Measurements from ENCODE around the gene IFT122. TPM values are rescaled to one million over a fixed set of nuclear protein-coding genes. Genes with fewer than 3 reads are reported as not detected.
"Not testable (repeated sequence)": the region's sequence is repeated elsewhere in the genome, so short reads cannot be mapped to it uniquely, and the experiment has no call there.

The IFT122 gene
- total and polyA plus RNA-seq, 12 donors, result 15.7 to 38.4 (median 23.6) TPM

GRCh38 chr3:129473769-129474152 is 33.7 kb downstream of the IFT122 start:
- Histone ChIP-seq H3K27ac (no peak overlapping the region), H3K4me1 (replicated peaks in 1 of 2) (peaks cover 0 to 11% of the 10 kb centered on the region in 2 donors), H3K4me3 (no peak overlapping the region), H3K9me3 (replicated peaks in 1 of 3) (no peaks in the 10 kb centered on the region), H3K36me3 (replicated peaks in 1 of 2) (peaks cover 0 to 20% of the 10 kb centered on the region in 2 donors), H3K27me3 (no peaks in the 10 kb centered on the region)
- WGBS, 4 donors, result 82 to 90% (median 86%) methylated on average over 4 of the region's 4 CpGs
- DNase-seq, result no peak
- TF ChIP-seq, protein P1, sequence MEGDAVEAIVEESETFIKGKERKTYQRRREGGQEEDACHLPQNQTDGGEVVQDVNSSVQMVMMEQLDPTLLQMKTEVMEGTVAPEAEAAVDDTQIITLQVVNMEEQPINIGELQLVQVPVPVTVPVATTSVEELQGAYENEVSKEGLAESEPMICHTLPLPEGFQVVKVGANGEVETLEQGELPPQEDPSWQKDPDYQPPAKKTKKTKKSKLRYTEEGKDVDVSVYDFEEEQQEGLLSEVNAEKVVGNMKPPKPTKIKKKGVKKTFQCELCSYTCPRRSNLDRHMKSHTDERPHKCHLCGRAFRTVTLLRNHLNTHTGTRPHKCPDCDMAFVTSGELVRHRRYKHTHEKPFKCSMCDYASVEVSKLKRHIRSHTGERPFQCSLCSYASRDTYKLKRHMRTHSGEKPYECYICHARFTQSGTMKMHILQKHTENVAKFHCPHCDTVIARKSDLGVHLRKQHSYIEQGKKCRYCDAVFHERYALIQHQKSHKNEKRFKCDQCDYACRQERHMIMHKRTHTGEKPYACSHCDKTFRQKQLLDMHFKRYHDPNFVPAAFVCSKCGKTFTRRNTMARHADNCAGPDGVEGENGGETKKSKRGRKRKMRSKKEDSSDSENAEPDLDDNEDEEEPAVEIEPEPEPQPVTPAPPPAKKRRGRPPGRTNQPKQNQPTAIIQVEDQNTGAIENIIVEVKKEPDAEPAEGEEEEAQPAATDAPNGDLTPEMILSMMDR (IDR thresholded peaks at IDR 0.05), result no peak
- no peak for TF ChIP-seq POLR2A (IDR thresholded peaks at IDR 0.05)
- intact Hi-C loops (cut with DNase I), result no loop called here

- H3K9me3 ChIP-seq (replicated peaks in 1 of 3), result no peaks in the 10 kb centered on the region
- H3K4me3 ChIP-seq, result no peak overlapping the region
- TF ChIP-seq POLR2A (IDR thresholded peaks at IDR 0.05), result no peak
- TF ChIP-seq, protein P1 (IDR thresholded peaks at IDR 0.05), result no peak
- peaks cover 0 to 11% of the 10 kb centered on the region in 2 donors for H3K4me1 ChIP-seq (replicated peaks in 1 of 2)
- WGBS, 4 donors, result 78 to 82% (median 81%) methylated on average over 10 of the region's 10 CpGs
- intact Hi-C loops (cut with DNase I), result no loop called here
- DNase-seq, result no peak
- peaks cover 0 to 34% of the 10 kb centered on the region in 2 donors for H3K36me3 ChIP-seq (replicated peaks in 1 of 2)
- H3K27ac ChIP-seq, result no peak overlapping the region
- H3K27me3 ChIP-seq, result no peaks in the 10 kb centered on the region
These were observed 35.2 kb downstream of the IFT122 start for GRCh38 chr3:129474984-129475804.

DNA sequence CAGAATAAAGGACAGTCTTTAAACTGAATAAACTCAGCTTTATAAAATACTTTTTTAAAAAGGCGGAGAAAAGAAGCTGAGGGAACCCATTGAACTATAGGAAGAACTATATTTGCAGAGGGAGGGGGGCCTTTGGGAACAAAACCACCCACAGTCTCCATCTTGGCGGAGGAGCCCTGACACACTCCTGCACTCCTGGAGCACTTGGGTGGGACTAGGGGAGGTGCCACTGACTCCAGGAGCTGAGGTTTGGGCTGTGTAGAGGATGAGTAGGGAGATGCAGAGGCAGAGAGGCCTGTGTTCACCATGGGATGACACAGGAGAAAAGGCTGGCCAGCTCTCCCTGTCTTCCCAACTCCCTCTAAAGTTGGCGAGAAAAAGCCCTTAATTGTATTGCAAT is 35.8 kb downstream of the IFT122 start:
- intact Hi-C loops (cut with DNase I), result no loop called here
- H3K36me3 ChIP-seq (replicated peaks in 1 of 2), result peaks cover 0 to 36% of the 10 kb centered on the region in 2 donors
- H3K27ac ChIP-seq, result no peak overlapping the region
- peaks cover 0 to 11% of the 10 kb centered on the region in 2 donors for H3K4me1 ChIP-seq (replicated peaks in 1 of 2)
- H3K27me3 ChIP-seq, result no peaks in the 10 kb centered on the region
- TF ChIP-seq POLR2A (IDR thresholded peaks at IDR 0.05), result no peak
- TF ChIP-seq, protein P1 (IDR thresholded peaks at IDR 0.05), result no peak
- DNase-seq, result no peak
- WGBS, 4 donors, result 92 to 98% (median 94%) methylated on average over 3 of the region's 3 CpGs
- no peaks in the 10 kb centered on the region for H3K9me3 ChIP-seq (replicated peaks in 1 of 3)
- H3K4me3 ChIP-seq, result no peak overlapping the region

GRCh38 chr3:129476586-129476985 is 36.6 kb downstream of the IFT122 start:
- Histone ChIP-seq H3K4me3 (no peak overlapping the region), H3K27me3 (no peaks in the 10 kb centered on the region), H3K9me3 (replicated peaks in 1 of 3) (no peaks in the 10 kb centered on the region), H3K36me3 (replicated peaks in 1 of 2) (peaks cover 0 to 37% of the 10 kb centered on the region in 2 donors), H3K27ac (no peak overlapping the region), H3K4me1 (replicated peaks in 1 of 2) (peaks cover 0 to 11% of the 10 kb centered on the region in 2 donors)
- 94 to 98% (median 95%) methylated on average over 6 of the region's 6 CpGs for WGBS, 4 donors
- DNase-seq, result no peak
- TF ChIP-seq POLR2A (IDR thresholded peaks at IDR 0.05), result no peak
- TF ChIP-seq, protein P1 (IDR thresholded peaks at IDR 0.05), result no peak
- intact Hi-C loops (cut with DNase I), result no loop called here

DNA sequence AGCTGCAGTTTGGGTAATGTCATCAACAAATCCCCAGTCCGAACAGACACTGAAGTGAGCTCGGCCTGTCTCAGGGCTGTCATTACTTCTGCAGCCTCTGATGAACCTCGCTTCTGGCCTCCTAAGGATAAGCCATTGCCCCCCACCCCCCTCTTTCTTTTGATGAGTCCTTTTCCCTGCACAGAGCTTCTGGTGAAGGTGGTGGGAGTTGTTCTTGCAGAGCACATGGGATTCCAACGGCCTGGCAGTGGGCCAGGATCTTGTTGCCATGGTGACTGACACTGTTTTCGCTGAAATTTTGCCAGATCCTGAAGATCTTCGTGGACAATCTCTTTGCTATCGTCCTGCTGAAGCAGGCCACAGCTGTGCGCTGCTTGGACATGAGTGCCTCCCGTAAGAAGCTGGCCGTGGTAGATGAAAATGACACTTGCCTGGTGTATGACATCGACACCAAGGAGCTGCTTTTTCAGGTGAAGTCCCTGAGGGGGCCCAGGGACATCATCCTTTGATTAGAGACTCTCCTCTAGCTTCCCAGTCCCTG is 41.3 kb downstream of the IFT122 start:
- H3K4me3 ChIP-seq; H3K27me3 ChIP-seq; H3K9me3 ChIP-seq (replicated peaks in 1 of 3): not testable (repeated sequence)
- peak in 2 of 7 donors; percentile 45 to 82 for DNase-seq
- H3K36me3 ChIP-seq (replicated peaks in 1 of 2), result peaks cover 0 to 37% of the 10 kb centered on the region in 2 donors
- H3K4me1 ChIP-seq (replicated peaks in 1 of 2), result peaks cover 12 to 23% of the 10 kb centered on the region in 2 donors
- WGBS, 4 donors, result 61 to 71% (median 69%) methylated on average over 4 to 8 of the region's 11 CpGs
- peak overlapping the region in 2 of 5 donors; percentile 6 to 34 for H3K27ac ChIP-seq
- intact Hi-C loops (cut with DNase I), result loop anchor here in 1 of 2 donors (10.0 kb wide), 1 partner anchor 344 kb away; no protein-coding TSS in a partner anchor
